Hepatic stellate cell (primary cell): ENCODE results near the gene TSC22D1.
A peak's percentile ranks its signal among the peaks of the same experiment; 100 is the strongest.

Experiments used
- DNase-seq: peaks from one replicate; pipeline ENCODE4 v3.0.0; 2011; ENCODE audit warnings: low spot score

Gene TSC22D1

GRCh38 chr13:44452418-44452817 lies 123.7 kb downstream of the TSC22D1 start:
- DNase-seq = no peak

- DNase-seq = no peak
These were observed 124.5 kb downstream of the TSC22D1 start for GRCh38 chr13:44451651-44452050.

GRCh38 chr13:44451126-44451525 lies 125.0 kb downstream of the TSC22D1 start:
- no peak for DNase-seq

- DNase-seq = no peak
These were observed 125.9 kb downstream of the TSC22D1 start for GRCh38 chr13:44449999-44450821.

GRCh38 chr13:44448875-44449274 lies 127.3 kb downstream of the TSC22D1 start:
- DNase-seq = no peak

- no peak for DNase-seq
These were observed 127.8 kb downstream of the TSC22D1 start for GRCh38 chr13:44448373-44448772.

- DNase-seq = no peak
These were observed 128.3 kb downstream of the TSC22D1 start for GRCh38 chr13:44447783-44448321.

GRCh38 chr13:44440046-44440608 lies 136.0 kb downstream of the TSC22D1 start:
- DNase-seq = no peak

- DNase-seq = no peak
These were observed 136.6 kb downstream of the TSC22D1 start for GRCh38 chr13:44439452-44440024.

- no peak for DNase-seq
These were observed 137.9 kb downstream of the TSC22D1 start for GRCh38 chr13:44438234-44438579.

GRCh38 chr13:44437356-44438233 lies 138.5 kb downstream of the TSC22D1 start:
- no peak for DNase-seq

GRCh38 chr13:44436589-44437337 lies 139.4 kb downstream of the TSC22D1 start:
- DNase-seq = peak; percentile 85

GRCh38 chr13:44435919-44436510 lies 140.1 kb downstream of the TSC22D1 start:
- no peak for DNase-seq

GRCh38 chr13:44435142-44435918 lies 140.8 kb downstream of the TSC22D1 start:
- DNase-seq = peak; percentile 93

GRCh38 chr13:44434766-44435141 lies 141.4 kb downstream of the TSC22D1 start:
- DNase-seq = no peak

GRCh38 chr13:44433863-44434765 lies 142.0 kb downstream of the TSC22D1 start:
- DNase-seq = no peak

GRCh38 chr13:44432650-44433049 lies 143.5 kb downstream of the TSC22D1 start:
- DNase-seq = no peak

- no peak for DNase-seq
These were observed 145.0 kb downstream of the TSC22D1 start for GRCh38 chr13:44431150-44431549.

GRCh38 chr13:44429311-44429710 lies 146.8 kb downstream of the TSC22D1 start:
- no peak for DNase-seq
